GM13977 (cell line): ENCODE data around the gene THSD7A.

Source experiments
- DNase-seq: peaks from one replicate; pipeline ENCODE4 v3.0.0; 2012; ENCODE audit warnings: low spot score
- CTCF ChIP-seq: IDR thresholded peaks from 2 replicates; pipeline ENCODE4 v1.5.1; 2012; ENCODE audit warnings: mild to moderate bottlenecking, control low read depth; ENCODE audit not compliant: insufficient read depth; ENCODE audit errors: extremely low read depth, missing control alignments
- in situ Hi-C: fragments of 300-500 bp; cut with MboI; formaldehyde crosslinking; loops from one replicate; pipeline ENCODE4 v1.12.0; 2022; ENCODE audit warnings: low sequenced_read_pairs, low pct_unique_long_range_greater_than_20kb, mixed read lengths, inconsistent platforms; ENCODE audit not compliant: unreplicated experiment

Gene THSD7A

GRCh38 chr7:11779864-11780674, 51.9 kb downstream of the THSD7A start:
- no peak for TF ChIP-seq CTCF
- in situ Hi-C loops, result no loop called here
- no peak for DNase-seq

GRCh38 chr7:11776039-11776438, 56.0 kb downstream of the THSD7A start:
- DNase-seq, result no peak
- in situ Hi-C loops, result no loop called here
- TF ChIP-seq CTCF, result no peak

GRCh38 chr7:11775401-11775800, 56.6 kb downstream of the THSD7A start:
- DNase-seq, result no peak
- TF ChIP-seq CTCF, result no peak
- in situ Hi-C loops, result no loop called here

- in situ Hi-C loops, result no loop called here
- DNase-seq, result no peak
Observed at GRCh38 chr7:11768263-11768662, 63.7 kb downstream of the THSD7A start.

GRCh38 chr7:11767148-11767547, 64.8 kb downstream of the THSD7A start:
- no peak for TF ChIP-seq CTCF
- in situ Hi-C loops, result no loop called here
- no peak for DNase-seq

More at GRCh38 chr7:11768263-11768662, 63.7 kb downstream of the THSD7A start:
- no peak for TF ChIP-seq CTCF

- no peak for DNase-seq
- no peak for TF ChIP-seq CTCF
- in situ Hi-C loops, result no loop called here
Observed at GRCh38 chr7:11760372-11760771, 71.6 kb downstream of the THSD7A start.
